Breast epithelium (tissue), 3 donors: Measurements from ENCODE around the gene FZD10.

ENCODE experiments used
- POLR2A ChIP-seq: fragments of 450-650 bp; IDR thresholded peaks from one replicate; pipeline ENCODE4 v1.6.1; 2016; ENCODE audit warnings: antibody characterized with exemption, mild to moderate bottlenecking, moderate library complexity
- POLR2AphosphoS5 ChIP-seq, 3 donors: sonication (generic); formaldehyde crosslinking; IDR thresholded peaks; one replicate each; pipeline ENCODE4 v1.6.1; 2017; ENCODE audit warnings: antibody characterized with exemption in 3 of 3
- TF ChIP-seq, protein P1 (sequence below), 3 donors: fragments of 450-650 bp; IDR thresholded peaks; one replicate each; pipeline ENCODE4 v1.5.1; 2016 to 2017; ENCODE audit warnings: antibody characterized with exemption in 3 of 3, mild to moderate bottlenecking in 3 of 3, moderate library complexity in 3 of 3

- no peak for TF ChIP-seq POLR2A
- no peak for TF ChIP-seq POLR2AphosphoS5 (IDR thresholded peaks at IDR 0.05)
- TF ChIP-seq, protein P1, sequence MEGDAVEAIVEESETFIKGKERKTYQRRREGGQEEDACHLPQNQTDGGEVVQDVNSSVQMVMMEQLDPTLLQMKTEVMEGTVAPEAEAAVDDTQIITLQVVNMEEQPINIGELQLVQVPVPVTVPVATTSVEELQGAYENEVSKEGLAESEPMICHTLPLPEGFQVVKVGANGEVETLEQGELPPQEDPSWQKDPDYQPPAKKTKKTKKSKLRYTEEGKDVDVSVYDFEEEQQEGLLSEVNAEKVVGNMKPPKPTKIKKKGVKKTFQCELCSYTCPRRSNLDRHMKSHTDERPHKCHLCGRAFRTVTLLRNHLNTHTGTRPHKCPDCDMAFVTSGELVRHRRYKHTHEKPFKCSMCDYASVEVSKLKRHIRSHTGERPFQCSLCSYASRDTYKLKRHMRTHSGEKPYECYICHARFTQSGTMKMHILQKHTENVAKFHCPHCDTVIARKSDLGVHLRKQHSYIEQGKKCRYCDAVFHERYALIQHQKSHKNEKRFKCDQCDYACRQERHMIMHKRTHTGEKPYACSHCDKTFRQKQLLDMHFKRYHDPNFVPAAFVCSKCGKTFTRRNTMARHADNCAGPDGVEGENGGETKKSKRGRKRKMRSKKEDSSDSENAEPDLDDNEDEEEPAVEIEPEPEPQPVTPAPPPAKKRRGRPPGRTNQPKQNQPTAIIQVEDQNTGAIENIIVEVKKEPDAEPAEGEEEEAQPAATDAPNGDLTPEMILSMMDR (IDR thresholded peaks at IDR 0.05), result no peak
Observed at GRCh38 chr12:130166306-130166705, 4.0 kb downstream of the FZD10 start.
